AG10803 (cell line): Measurements from ENCODE around the gene SCNN1G.

Source experiments
- DNase-seq: peaks from one replicate; pipeline ENCODE4 v3.0.0; 2010; ENCODE audit warnings: low read depth
- H3K4me3 ChIP-seq: 2 replicates; pipeline ENCODE4 v1.5.1; 2011; ENCODE audit warnings: mild to moderate bottlenecking, low read length, control low read depth
- CTCF ChIP-seq: conservative IDR thresholded peaks from 2 replicates; pipeline ENCODE4 v1.5.1; 2011; ENCODE audit warnings: mild to moderate bottlenecking, low read length, control low read depth, inconsistent platforms

SCNN1G gene

GRCh38 chr16:23182206-23182678, 303 bp upstream of the SCNN1G start:
- H3K4me3 ChIP-seq, result no peak overlapping the region

GRCh38 chr16:23183543-23183862, 958 bp downstream of the SCNN1G start:
- TF ChIP-seq CTCF, result no peak
- no peak overlapping the region for H3K4me3 ChIP-seq
- DNase-seq, result no peak

More at GRCh38 chr16:23182206-23182678, 303 bp upstream of the SCNN1G start:
- peak; percentile 43 for TF ChIP-seq CTCF
- DNase-seq, result peak; percentile 30

- no peak for TF ChIP-seq CTCF
- no peak overlapping the region for H3K4me3 ChIP-seq
- no peak for DNase-seq
Observed at GRCh38 chr16:23185656-23186055, 3.1 kb downstream of the SCNN1G start.

DNA sequence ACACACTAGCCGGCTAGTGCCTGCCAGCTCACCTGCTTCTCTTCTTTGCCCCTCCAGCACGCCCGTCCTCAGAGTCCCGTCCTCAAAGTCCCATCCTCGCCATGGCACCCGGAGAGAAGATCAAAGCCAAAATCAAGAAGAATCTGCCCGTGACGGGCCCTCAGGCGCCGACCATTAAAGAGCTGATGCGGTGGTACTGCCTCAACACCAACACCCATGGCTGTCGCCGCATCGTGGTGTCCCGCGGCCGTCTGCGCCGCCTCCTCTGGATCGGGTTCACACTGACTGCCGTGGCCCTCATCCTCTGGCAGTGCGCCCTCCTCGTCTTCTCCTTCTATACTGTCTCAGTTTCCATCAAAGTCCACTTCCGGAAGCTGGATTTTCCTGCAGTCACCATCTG, 3.6 kb downstream of the SCNN1G start:
- no peak for TF ChIP-seq CTCF
- DNase-seq, result no peak
- no peak overlapping the region for H3K4me3 ChIP-seq

- no peak for TF ChIP-seq CTCF
- no peak for DNase-seq
- H3K4me3 ChIP-seq, result no peak overlapping the region
Observed at GRCh38 chr16:23187341-23187740, 4.8 kb downstream of the SCNN1G start.

- TF ChIP-seq CTCF, result no peak
- H3K4me3 ChIP-seq, result no peak overlapping the region
- DNase-seq, result no peak
Observed at GRCh38 chr16:23188911-23189310, 6.4 kb downstream of the SCNN1G start.

GRCh38 chr16:23194497-23195221, 12.1 kb downstream of the SCNN1G start:
- no peak for DNase-seq
- TF ChIP-seq CTCF, result no peak
- H3K4me3 ChIP-seq, result no peak overlapping the region
